ENCODE measurements around the gene DENND2C. TPM values are rescaled to one million over a fixed set of nuclear protein-coding genes. Genes with fewer than 3 reads are reported as not detected.

Gene DENND2C
- total RNA-seq, 1 donor = 8.3 TPM

- Histone ChIP-seq H3K9me3 (ENCODE audit: low read depth, low read length) (no peaks in the 10 kb centered on the region), H3K27ac (ENCODE audit: low read depth, low read length) (no peak overlapping the region), H3K4me3 (ENCODE audit: insufficient read depth, low read length) (no peak overlapping the region), H3K79me2 (ENCODE audit: insufficient read depth, low read length) (no peaks in the 10 kb centered on the region), H3K4me1 (ENCODE audit: insufficient read depth, low read length) (no peaks in the 10 kb centered on the region), H2AFZ (ENCODE audit: low read length) (no peak overlapping the region), H3K36me3 (ENCODE audit: insufficient read depth, low read length) (no peaks in the 10 kb centered on the region), H3K4me2 (ENCODE audit: insufficient read depth, low read length) (no peak overlapping the region), H3K27me3 (ENCODE audit: insufficient read depth, low read length) (no peaks in the 10 kb centered on the region), H4K20me1 (ENCODE audit: insufficient read depth, low read length) (no peaks in the 10 kb centered on the region)
- TF ChIP-seq CTCF (IDR thresholded peaks at IDR 0.05; ENCODE audit: extremely low read depth, low read depth, low read length) = no peak
- no peak for DNase-seq (ENCODE audit: insufficient read length, low spot score, missing footprints)
Observed at GRCh38 chr1:114547076-114547475, 122.8 kb downstream of the DENND2C start.

- no peak for DNase-seq (ENCODE audit: insufficient read length, low spot score, missing footprints)
- TF ChIP-seq CTCF (IDR thresholded peaks at IDR 0.05; ENCODE audit: extremely low read depth, low read depth, low read length) = no peak
- H3K27ac ChIP-seq (ENCODE audit: low read depth, low read length) = no peak overlapping the region
Observed at GRCh38 chr1:114545796-114546195, 124.1 kb downstream of the DENND2C start.

GRCh38 chr1:114545315-114545714 lies 124.5 kb downstream of the DENND2C start:
- DNase-seq (ENCODE audit: insufficient read length, low spot score, missing footprints) = no peak
- Histone ChIP-seq H3K79me2 (ENCODE audit: insufficient read depth, low read length) (no peaks in the 10 kb centered on the region), H3K27me3 (ENCODE audit: insufficient read depth, low read length) (peaks cover 4% of the 10 kb centered on the region), H3K36me3 (ENCODE audit: insufficient read depth, low read length) (no peaks in the 10 kb centered on the region), H3K27ac (ENCODE audit: low read depth, low read length) (no peak overlapping the region), H4K20me1 (ENCODE audit: insufficient read depth, low read length) (no peaks in the 10 kb centered on the region), H2AFZ (ENCODE audit: low read length) (no peak overlapping the region), H3K4me3 (ENCODE audit: insufficient read depth, low read length) (no peak overlapping the region), H3K4me2 (ENCODE audit: insufficient read depth, low read length) (no peak overlapping the region), H3K4me1 (ENCODE audit: insufficient read depth, low read length) (no peaks in the 10 kb centered on the region), H3K9me3 (ENCODE audit: low read depth, low read length) (no peaks in the 10 kb centered on the region)
- no peak for TF ChIP-seq CTCF (IDR thresholded peaks at IDR 0.05; ENCODE audit: extremely low read depth, low read depth, low read length)

More at GRCh38 chr1:114545796-114546195, 124.1 kb downstream of the DENND2C start:
- Histone ChIP-seq H3K36me3 (ENCODE audit: insufficient read depth, low read length) (no peaks in the 10 kb centered on the region), H3K27me3 (ENCODE audit: insufficient read depth, low read length) (peaks cover 1% of the 10 kb centered on the region), H2AFZ (ENCODE audit: low read length) (no peak overlapping the region), H4K20me1 (ENCODE audit: insufficient read depth, low read length) (no peaks in the 10 kb centered on the region), H3K4me3 (ENCODE audit: insufficient read depth, low read length) (no peak overlapping the region), H3K4me1 (ENCODE audit: insufficient read depth, low read length) (no peaks in the 10 kb centered on the region), H3K4me2 (ENCODE audit: insufficient read depth, low read length) (no peak overlapping the region), H3K9me3 (ENCODE audit: low read depth, low read length) (no peaks in the 10 kb centered on the region), H3K79me2 (ENCODE audit: insufficient read depth, low read length) (no peaks in the 10 kb centered on the region)

- no peak overlapping the region for H2AFZ ChIP-seq (ENCODE audit: low read length)
- H3K36me3 ChIP-seq (ENCODE audit: insufficient read depth, low read length) = no peaks in the 10 kb centered on the region
- no peak for TF ChIP-seq CTCF (IDR thresholded peaks at IDR 0.05; ENCODE audit: extremely low read depth, low read depth, low read length)
Observed at GRCh38 chr1:114540821-114541220, 129.0 kb downstream of the DENND2C start.

More at GRCh38 chr1:114540821-114541220, 129.0 kb downstream of the DENND2C start:
- Histone ChIP-seq H3K27me3 (ENCODE audit: insufficient read depth, low read length) (peaks cover 6% of the 10 kb centered on the region), H3K4me1 (ENCODE audit: insufficient read depth, low read length) (no peaks in the 10 kb centered on the region), H3K4me3 (ENCODE audit: insufficient read depth, low read length) (no peak overlapping the region), H3K27ac (ENCODE audit: low read depth, low read length) (no peak overlapping the region), H3K4me2 (ENCODE audit: insufficient read depth, low read length) (no peak overlapping the region), H4K20me1 (ENCODE audit: insufficient read depth, low read length) (no peaks in the 10 kb centered on the region), H3K9me3 (ENCODE audit: low read depth, low read length) (no peaks in the 10 kb centered on the region), H3K79me2 (ENCODE audit: insufficient read depth, low read length) (no peaks in the 10 kb centered on the region)
- DNase-seq (ENCODE audit: insufficient read length, low spot score, missing footprints) = no peak
